NCI-H2196 treated with DMSO at 0.1 percent for 48 hours (cell line): ENCODE data around the gene CDH5.
"Not testable (repeated sequence)": the region's sequence is repeated elsewhere in the genome, so short reads cannot be mapped to it uniquely, and the experiment has no call there.

Experiments used
- DNase-seq: peaks from one replicate; lab custom pipeline; 2025; ENCODE audit not compliant: unreplicated experiment; lab: John Stamatoyannopoulos, UW

The CDH5 gene

DNA sequence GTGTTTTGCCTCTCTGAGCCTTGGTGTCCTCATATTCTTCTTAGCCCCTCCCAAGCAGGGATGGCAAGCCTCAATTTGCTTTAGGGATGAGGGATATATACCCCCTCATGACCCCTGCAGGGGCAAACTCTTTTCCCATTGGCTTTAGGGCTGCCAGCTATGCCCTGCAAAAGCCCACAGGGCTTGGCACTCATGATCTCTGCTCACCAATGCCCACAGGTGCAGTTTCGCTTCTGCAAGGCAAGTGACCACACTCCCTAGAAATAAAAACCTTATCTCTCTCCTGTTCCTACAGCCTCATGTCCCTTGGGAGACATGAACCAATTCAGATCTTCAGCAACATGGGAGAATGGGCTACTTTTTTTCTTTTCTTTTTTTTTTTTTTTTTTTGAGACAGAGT lies 69.4 kb downstream of the CDH5 start:
- DNase-seq, result no peak

DNA sequence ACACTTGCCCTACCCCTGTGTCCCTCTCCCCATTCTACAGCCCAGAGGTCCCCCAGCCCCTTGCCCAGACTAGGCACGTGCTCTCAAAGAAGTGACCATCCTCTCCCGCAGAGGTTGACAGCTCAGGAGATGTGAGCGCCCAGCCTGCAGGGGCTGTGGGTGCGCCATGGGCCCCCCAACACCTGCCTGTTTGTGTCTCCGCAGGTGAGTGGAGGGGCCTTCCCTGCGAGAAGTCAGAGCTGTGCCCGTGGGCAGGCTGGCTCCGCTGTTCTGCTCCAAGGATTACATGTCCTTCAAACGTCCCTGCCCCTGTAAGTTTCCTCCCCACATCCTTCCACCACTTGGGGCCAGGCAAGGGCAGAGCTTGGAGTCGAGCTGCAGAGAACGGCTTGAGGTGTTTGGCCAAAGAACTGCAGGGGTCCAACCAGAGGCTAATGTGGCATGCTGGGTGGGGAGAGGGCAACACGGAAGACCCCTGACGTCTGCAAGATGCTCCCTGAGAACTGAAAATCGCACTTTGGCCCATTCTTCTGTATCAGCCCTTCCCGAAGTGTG lies 71.0 kb downstream of the CDH5 start:
- no peak for DNase-seq

DNA sequence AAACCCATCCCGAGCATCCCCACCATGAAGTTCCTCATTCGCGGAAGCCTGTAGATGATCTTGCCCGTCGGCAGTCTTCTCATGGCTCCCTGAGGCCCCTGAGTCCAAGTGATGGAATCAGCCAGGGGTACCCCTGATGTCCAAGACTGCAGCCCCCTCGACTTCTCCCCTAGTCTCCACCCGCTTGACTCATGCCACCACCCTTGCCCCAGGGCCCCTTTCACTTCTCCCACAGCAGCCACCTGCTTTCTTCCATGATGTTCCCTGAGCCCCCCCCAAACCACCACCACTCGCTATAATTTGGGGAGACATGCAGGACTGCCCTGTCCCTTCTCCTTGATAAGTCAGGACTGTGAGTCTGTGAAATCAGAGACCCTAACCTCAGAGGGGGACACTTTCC lies 72.0 kb downstream of the CDH5 start:
- no peak for DNase-seq

DNA sequence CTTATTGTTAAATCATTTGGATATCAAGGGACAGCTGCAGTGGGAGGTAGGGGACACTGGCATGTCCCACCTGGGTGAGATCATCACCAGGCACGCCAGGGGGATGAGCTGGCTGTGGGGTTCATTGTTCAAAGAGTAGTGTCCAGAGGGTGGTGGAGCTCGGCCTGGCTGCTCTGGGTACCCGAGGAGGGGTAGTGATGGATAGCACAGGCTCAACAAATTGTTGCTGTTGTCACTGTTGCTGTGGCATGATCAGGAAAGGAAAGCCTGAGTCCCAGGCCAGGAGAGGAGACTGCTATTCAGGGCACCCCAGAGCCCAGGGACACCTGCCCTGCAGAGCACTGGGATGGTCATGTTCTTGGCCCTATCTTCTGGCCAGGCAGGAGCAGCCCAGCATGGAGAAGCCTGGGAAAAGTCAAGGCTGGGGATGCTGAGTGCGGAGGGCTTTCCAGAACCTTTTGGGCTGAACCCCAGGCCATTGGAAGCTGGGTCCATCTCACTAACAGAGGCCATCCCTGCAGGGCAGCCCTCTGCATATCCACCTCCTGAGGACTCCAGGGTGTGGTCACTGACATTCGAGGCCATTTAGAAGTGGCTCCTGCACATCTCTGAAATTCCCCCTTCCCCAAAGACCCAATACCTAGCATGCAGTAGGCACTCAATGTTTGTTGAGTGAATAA lies 72.7 kb downstream of the CDH5 start:
- DNase-seq, result no peak

DNA sequence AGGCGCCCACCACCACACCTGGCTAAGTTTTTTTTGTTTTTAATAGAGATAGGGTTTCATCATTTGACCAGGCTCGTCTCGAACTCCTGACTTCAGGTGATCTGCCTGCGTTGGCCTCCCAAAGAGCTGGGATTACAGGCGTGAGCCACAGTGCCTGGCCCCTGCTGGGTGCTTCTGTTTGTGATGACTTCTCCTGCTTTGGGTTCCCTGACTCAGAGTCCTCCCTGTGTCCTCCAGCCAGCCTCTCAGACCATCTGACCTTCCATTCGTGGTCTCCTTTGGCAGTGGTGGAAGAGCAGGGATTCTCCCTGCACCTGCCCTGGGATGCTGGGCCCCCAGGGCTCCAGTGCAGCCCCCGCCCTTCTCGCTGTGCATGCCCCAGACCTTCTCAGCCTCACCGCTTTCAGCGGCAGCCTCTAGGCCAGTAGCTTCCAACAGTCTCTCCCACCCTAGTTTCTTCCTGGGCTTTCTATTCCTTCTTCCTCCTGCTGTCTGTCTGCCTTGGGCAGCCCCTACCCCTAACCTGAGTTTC lies 73.8 kb downstream of the CDH5 start:
- no peak for DNase-seq

DNA sequence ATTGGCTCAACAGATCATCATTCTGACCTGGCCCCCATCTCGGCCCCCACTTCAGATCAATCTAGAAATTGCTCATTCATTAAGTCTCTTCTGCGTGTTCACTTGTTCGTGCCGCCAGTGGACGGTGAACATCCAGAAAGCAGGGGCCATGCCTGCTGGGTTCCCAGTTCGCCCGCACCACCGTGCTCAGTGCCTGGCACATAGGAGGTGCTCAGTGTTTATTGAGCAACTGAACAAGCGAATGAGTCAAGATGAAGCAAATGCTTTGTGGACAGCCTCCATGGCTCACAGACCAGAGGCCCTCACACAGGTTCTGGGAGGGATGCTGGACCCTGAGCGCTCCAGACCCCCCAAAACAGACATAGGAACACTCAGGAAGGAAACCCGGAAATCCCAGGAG lies 74.5 kb downstream of the CDH5 start:
- DNase-seq, result no peak

DNA sequence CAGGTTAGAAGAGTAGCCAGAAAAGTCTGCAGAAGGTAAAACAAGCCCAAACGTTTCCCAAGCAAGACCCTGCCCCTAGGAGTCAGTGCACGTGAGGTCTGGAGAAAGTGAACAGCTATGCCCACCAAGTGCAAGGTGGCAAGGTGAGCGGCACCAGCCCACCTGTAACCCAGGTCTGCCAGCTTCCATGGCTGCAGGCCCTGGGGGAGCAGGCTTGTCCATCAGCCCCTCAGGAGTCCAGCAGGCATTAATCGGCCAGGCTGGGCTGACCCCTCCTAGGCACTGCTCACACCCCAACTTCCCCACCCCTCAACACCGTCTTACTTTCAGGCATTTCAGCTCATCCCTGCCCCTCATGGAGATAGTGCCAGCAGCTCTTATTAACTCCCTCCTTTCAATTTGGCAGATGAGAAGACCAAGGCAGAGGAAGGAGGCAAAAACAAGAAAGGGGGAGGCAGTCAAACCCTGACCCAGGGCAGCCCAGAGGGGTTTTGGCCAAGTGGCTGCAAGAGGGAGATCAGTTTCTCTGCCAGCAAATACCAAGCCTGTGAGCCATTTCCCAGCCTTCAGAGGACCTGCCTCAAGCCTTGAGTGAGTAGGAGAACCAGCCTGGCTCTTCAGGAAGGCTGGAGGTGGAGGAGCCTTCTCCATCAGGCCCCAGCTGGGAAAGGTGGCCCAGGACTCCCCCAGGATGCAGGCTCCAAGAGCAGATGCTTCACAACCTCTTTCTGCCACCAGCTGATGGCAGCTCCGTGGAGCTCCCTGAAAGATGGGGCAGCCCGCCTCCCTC lies 75.3 kb downstream of the CDH5 start:
- no peak for DNase-seq

DNA sequence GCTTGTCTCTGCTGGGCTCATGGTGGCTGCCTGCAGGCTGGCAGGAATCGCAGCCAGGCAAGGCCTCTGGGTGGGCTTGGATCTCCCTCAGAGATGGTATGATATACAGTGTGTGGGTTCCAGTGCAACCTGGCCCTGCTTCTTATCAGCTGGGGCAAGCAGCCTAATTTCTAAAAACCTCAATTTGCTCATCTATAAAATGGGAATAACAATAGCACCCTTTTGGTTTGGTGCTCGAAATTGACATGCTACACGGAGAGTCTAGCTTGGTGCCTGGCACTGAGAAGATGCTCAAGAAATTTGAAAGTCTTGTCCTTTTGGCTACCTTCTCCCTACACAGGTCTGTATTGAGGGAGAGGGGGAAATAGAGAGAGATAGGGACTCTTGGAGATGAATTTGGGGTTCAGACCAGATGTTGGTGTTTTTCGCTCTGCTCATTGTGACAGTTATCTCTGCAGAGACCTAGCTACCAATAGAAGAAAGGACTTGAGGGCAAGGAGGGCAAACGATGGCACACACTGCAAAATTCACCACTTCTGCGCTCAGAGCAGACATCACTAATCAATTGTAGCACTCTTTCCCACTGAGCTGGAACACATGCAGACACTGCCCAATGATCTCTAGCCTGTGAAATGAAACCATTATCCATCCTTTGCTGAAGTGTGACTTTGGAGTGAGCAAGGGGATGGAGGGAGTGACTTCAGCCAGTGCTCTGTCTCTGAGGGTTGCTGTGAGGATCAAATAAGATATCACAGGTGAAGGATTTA lies 76.2 kb downstream of the CDH5 start:
- DNase-seq, result no peak

DNA sequence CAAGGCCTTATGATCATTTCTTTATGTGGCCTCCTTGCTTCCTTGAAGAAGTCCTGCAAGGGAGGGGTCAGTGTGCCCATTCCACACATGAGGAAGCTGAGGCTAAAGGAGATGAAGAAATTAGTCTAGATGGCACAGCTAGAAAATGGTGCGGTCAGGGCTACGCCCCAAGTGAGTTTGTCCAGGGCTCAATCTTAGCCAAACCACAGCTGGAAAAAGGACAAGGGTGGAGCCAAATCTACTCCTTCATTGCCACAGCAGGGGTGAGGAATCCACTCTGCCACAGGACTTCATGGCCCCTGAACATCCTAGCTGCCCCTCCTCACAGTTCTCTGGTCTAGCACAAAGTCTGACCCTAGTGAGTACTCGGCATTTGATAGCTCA lies 76.8 kb downstream of the CDH5 start:
- no peak for DNase-seq

DNA sequence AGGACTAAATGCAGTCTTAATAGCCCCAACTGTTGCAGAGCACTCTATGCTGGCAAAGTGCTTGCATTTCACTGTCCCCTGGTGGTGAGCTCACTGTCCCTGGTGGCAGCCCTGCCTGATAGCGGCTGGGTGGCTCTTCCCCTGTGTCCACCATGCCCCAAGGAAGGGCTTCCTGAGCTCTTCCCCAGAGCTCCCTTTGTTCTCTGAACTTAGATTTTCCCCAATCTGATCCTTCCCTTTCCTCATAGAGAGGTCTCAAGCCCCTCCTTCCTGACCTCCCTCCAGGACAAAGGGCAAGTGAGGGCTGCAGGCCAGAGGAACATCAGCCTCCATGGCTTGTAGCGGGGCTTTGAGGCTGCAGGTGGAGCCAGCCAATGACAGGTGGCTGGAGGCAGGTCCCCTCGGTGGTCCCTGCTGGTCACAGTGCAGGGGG lies 77.6 kb downstream of the CDH5 start:
- DNase-seq, result no peak

DNA sequence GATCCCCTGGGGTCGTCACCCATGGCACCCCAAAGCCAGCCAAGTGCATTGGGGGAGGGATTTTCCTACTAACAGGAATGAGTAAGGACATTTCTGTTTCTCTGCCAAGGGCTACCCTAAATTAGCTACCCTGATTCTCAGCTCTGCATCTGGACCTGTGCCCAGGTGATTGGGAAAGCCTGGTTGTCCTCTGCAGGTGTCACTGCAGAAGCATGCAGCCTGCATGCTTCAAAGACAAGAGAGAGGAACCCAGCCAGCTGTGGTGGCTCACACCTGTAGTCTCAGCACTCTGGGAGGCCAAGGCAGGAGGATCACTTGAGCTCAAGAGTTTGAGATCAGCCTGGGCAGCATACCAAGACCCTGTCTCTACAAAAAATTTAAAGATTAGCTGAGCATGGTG lies 80.2 kb downstream of the CDH5 start:
- DNase-seq, result no peak

DNA sequence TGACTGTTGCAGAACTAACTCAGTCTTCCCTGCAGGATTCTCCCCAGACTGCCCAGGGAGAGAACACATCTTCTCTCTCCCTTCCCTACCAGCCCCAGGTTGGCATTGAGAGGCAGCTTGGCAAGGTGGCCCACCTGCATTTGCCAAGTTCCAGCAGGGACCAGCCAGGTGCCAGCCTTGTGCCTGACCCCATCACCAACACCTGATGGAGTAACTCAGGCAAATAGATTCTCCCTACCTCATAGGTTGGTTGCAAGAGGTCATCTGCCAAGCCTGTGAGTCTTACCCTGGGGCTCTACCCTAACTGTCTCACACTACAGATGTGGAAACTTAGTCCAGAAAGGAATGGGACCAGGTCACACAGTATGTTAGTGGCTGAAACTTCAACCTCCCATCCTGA lies 81.0 kb downstream of the CDH5 start:
- DNase-seq, result no peak

DNA sequence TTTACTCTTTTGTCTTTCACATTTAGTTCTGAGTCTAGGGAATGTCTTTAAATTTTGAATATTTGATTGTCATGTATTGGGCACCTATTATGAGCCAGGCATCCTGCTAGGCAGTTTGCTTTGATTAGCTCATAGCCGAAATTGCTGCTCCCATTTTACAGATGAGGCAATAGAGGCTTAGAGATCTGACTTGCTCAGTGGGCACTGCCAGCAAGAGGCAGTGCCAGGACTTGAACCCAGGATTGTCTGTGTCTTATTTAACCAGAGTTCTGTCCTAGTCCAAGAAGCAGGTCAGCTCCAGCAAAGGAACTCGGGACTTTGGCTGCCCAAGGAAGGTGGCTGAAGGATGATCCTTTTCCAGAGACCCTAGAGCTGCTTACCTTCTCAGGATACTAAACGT lies 85.1 kb downstream of the CDH5 start:
- DNase-seq, result no peak

DNA sequence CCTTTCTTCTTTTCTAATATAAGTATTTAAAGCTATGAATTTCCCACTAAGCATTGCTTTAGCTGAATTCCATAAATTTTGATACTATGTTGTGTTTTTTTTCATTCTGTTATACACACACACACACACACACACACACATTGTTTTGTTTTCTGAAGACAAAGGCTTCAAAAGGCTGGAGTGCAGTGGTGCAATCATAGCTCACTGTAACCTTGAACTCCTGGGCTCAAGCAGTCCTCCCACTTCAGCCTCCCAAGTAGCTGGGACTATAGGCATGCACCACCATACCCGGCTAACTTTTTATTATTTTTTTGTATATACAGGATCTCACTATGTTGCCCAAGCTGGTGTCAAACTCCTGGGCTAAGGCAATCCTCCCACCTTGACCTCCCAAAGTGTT lies 86.7 kb downstream of the CDH5 start:
- not testable (repeated sequence) for DNase-seq
